HEK293 (cell line): ENCODE measurements around the gene MPDU1.

Experiments
- CTCF ChIP-seq: fragments of 450-650 bp; formaldehyde crosslinking; IDR thresholded peaks from 2 replicates; pipeline ENCODE4 v1.5.1; 2016; ENCODE audit warnings: missing biosample characterization, missing genetic modification characterization
- GFI1B ChIP-seq: fragments of 450-650 bp; formaldehyde crosslinking; IDR thresholded peaks from 2 replicates; pipeline ENCODE4 v1.5.1; 2016; ENCODE audit warnings: missing biosample characterization, missing genetic modification characterization
- ZBTB11 ChIP-seq: fragments of 450-650 bp; formaldehyde crosslinking; conservative IDR thresholded peaks from 2 replicates; pipeline ENCODE4 v1.5.1; 2016; ENCODE audit warnings: low read depth, missing biosample characterization, missing genetic modification characterization
- ZBTB17 ChIP-seq: fragments of 450-650 bp; formaldehyde crosslinking; IDR thresholded peaks from 2 replicates; pipeline ENCODE4 v1.5.1; 2016; ENCODE audit warnings: missing biosample characterization, missing genetic modification characterization
- ZFP41 ChIP-seq: fragments of 450-650 bp; formaldehyde crosslinking; IDR thresholded peaks from 2 replicates; pipeline ENCODE4 v1.5.1; 2016; ENCODE audit warnings: missing biosample characterization, missing genetic modification characterization, borderline replicate concordance
- ZIC2 ChIP-seq: fragments of 450-650 bp; formaldehyde crosslinking; IDR thresholded peaks from 2 replicates; pipeline ENCODE4 v1.5.1; 2016; ENCODE audit warnings: missing biosample characterization, missing genetic modification characterization
- ZNF248 ChIP-seq: fragments of 450-650 bp; formaldehyde crosslinking; IDR thresholded peaks from 2 replicates; pipeline ENCODE4 v1.5.1; 2017; ENCODE audit warnings: missing biosample characterization, missing genetic modification characterization
- ZNF488 ChIP-seq: fragments of 450-650 bp; formaldehyde crosslinking; IDR thresholded peaks from 2 replicates; pipeline ENCODE4 v1.5.1; 2016; ENCODE audit warnings: missing biosample characterization, missing genetic modification characterization
- ZNF768 ChIP-seq: fragments of 450-650 bp; formaldehyde crosslinking; IDR thresholded peaks from 2 replicates; pipeline ENCODE4 v1.5.1; 2018; ENCODE audit warnings: missing biosample characterization, mild to moderate bottlenecking, missing genetic modification characterization

GRCh38 chr17:7551396-7551795, 32.3 kb upstream of the MPDU1 start:
- no peak for TF ChIP-seq ZBTB11 (tag by site-specific recombination)
- no peak for TF ChIP-seq ZNF248
- no peak for TF ChIP-seq ZFP41
- TF ChIP-seq ZNF488 (tag by site-specific recombination) = no peak
- TF ChIP-seq ZBTB17 (tag by site-specific recombination) = no peak
- TF ChIP-seq ZNF768 (tag by site-specific recombination) = no peak
- no peak for TF ChIP-seq CTCF (tag by site-specific recombination)
- TF ChIP-seq ZIC2 (tag by site-specific recombination) = no peak
- no peak for TF ChIP-seq GFI1B (tag by site-specific recombination)
